Trophoblast cell (in vitro differentiated cells and primary cell): Measurements from ENCODE around the gene PPHLN1.
A peak's percentile ranks its signal among the peaks of the same experiment; 100 is the strongest.

Experiments
- DNase-seq, 2 donors: peaks; one replicate each; pipeline ENCODE4 v3.0.0-alpha.2; 2016
- H2AFZ ChIP-seq: 2 replicates; pipeline ENCODE4 v1.6.1; 2013; ENCODE audit warnings: low read length, moderate library complexity, mild to moderate bottlenecking; ENCODE audit not compliant: insufficient read depth, poor library complexity
- H2AK5ac ChIP-seq: 2 replicates; pipeline ENCODE4 v1.6.1; 2013; ENCODE audit warnings: mild to moderate bottlenecking, low read length
- H2BK120ac ChIP-seq: 2 replicates; pipeline ENCODE4 v1.6.1; 2013; ENCODE audit warnings: low read length, mild to moderate bottlenecking, moderate library complexity; ENCODE audit not compliant: insufficient read depth, poor library complexity
- H2BK12ac ChIP-seq: 2 replicates; pipeline ENCODE4 v1.6.1; 2013; ENCODE audit warnings: mild to moderate bottlenecking, low read length, moderate library complexity
- H2BK5ac ChIP-seq: 2 replicates; pipeline ENCODE4 v1.6.1; 2013; ENCODE audit warnings: low read length, low read depth, moderate library complexity, mild to moderate bottlenecking; ENCODE audit not compliant: poor library complexity
- H3K14ac ChIP-seq: 2 replicates; pipeline ENCODE4 v1.6.1; 2013; ENCODE audit warnings: mild to moderate bottlenecking, low read length
- H3K18ac ChIP-seq: 2 replicates; pipeline ENCODE4 v1.6.1; 2013; ENCODE audit warnings: mild to moderate bottlenecking, low read length
- H3K23ac ChIP-seq: 2 replicates; pipeline ENCODE4 v1.6.1; 2013; ENCODE audit warnings: low read length
- H3K27ac ChIP-seq: 2 replicates; pipeline ENCODE4 v1.5.1; 2013; ENCODE audit warnings: low read depth, mild to moderate bottlenecking, inconsistent platforms, low read length, moderate library complexity
- H3K27me3 ChIP-seq: 2 replicates; pipeline ENCODE4 v1.6.1; 2013; ENCODE audit warnings: inconsistent platforms, mild to moderate bottlenecking, low read length, moderate library complexity; ENCODE audit not compliant: insufficient read depth
- H3K36me3 ChIP-seq, 2 experiments: 1 replicate in 1 of 2; 2 replicates in 1 of 2; pipeline ENCODE4 v1.6.1; 2013; ENCODE audit warnings: low read length in 2 of 2, mild to moderate bottlenecking in 2 of 2, moderate library complexity in 1 of 2; ENCODE audit not compliant: insufficient read depth in 2 of 2, control insufficient read depth in 1 of 2
- H3K4ac ChIP-seq: 2 replicates; pipeline ENCODE4 v1.6.1; 2013; ENCODE audit warnings: low read depth, mild to moderate bottlenecking, low read length, moderate library complexity
- H3K4me1 ChIP-seq, 2 experiments: 1 replicate in 1 of 2; 2 replicates in 1 of 2; pipeline ENCODE4 v1.6.1; 2013; ENCODE audit warnings: low read length in 2 of 2, mild to moderate bottlenecking in 2 of 2, moderate library complexity in 1 of 2; ENCODE audit not compliant: insufficient read depth in 2 of 2, control insufficient read depth in 1 of 2
- H3K4me2 ChIP-seq: 2 replicates; pipeline ENCODE4 v1.6.1; 2013; ENCODE audit warnings: inconsistent platforms, mild to moderate bottlenecking, low read length, moderate library complexity
- H3K4me3 ChIP-seq: 2 replicates; pipeline ENCODE4 v1.5.1; 2013; ENCODE audit warnings: mild to moderate bottlenecking, low read depth, low read length, inconsistent platforms
- H3K79me1 ChIP-seq: one replicate; pipeline ENCODE4 v1.6.1; 2013; ENCODE audit warnings: low read length
- H3K79me2 ChIP-seq: 2 replicates; pipeline ENCODE4 v1.6.1; 2013; ENCODE audit warnings: low read length, mild to moderate bottlenecking; ENCODE audit not compliant: control insufficient read depth, insufficient read depth, poor library complexity
- H3K9ac ChIP-seq: 2 replicates; pipeline ENCODE4 v1.6.1; 2013; ENCODE audit warnings: mild to moderate bottlenecking, low read length
- H3K9me3 ChIP-seq: 2 replicates; pipeline ENCODE4 v1.6.1; 2013; ENCODE audit warnings: low read depth, mild to moderate bottlenecking, control low read depth, inconsistent platforms, low read length; ENCODE audit not compliant: insufficient read depth
- H4K12ac ChIP-seq: 2 replicates; pipeline ENCODE4 v1.6.1; 2013; ENCODE audit warnings: low read depth, mild to moderate bottlenecking, low read length, moderate library complexity
- H4K8ac ChIP-seq: 2 replicates; pipeline ENCODE4 v1.6.1; 2013; ENCODE audit warnings: low read depth, mild to moderate bottlenecking, low read length, moderate library complexity
- H4K91ac ChIP-seq: one replicate; pipeline ENCODE4 v1.6.1; 2013; ENCODE audit warnings: low read depth, mild to moderate bottlenecking, low read length, moderate library complexity
- WGBS: extraction: QIAGEN DNeasy Blood & Tissue Kit; methylation state at CpG from one replicate; pipeline ENCODE4 v1.1.7; 2013; ENCODE audit warnings: missing lambda C conversion rate; ENCODE audit not compliant: insufficient read length, insufficient coverage; ENCODE audit errors: extremely low coverage; 5-methylcytosine and 5-hydroxymethylcytosine counted together

The PPHLN1 gene

GRCh38 chr12:42426746-42427145 lies 100.8 kb downstream of the PPHLN1 start:
- no peak overlapping the region for H2AFZ ChIP-seq
- H3K36me3 ChIP-seq: peaks cover 0 to 2% of the 10 kb centered on the region in 2 experiments
- no peak overlapping the region for H3K9ac ChIP-seq
- no peak overlapping the region for H2BK12ac ChIP-seq
- DNase-seq: peak in 1 of 2 donors; percentile 14
- no peak overlapping the region for H3K4ac ChIP-seq
- H3K4me3 ChIP-seq: no peak overlapping the region
- no peak overlapping the region for H3K27ac ChIP-seq
- no CpG with 5 or more reads among the region's 6 CpGs for WGBS
- H3K27me3 ChIP-seq: no peaks in the 10 kb centered on the region
- no peak overlapping the region for H4K8ac ChIP-seq
- no peaks in the 10 kb centered on the region for H3K9me3 ChIP-seq
- H2BK120ac ChIP-seq: no peak overlapping the region
- no peaks in the 10 kb centered on the region for H3K79me1 ChIP-seq
- H4K12ac ChIP-seq: no peak overlapping the region
- H3K4me1 ChIP-seq: no peaks in the 10 kb centered on the region
- H3K79me2 ChIP-seq: no peaks in the 10 kb centered on the region
- H3K14ac ChIP-seq: no peak overlapping the region
- no peak overlapping the region for H4K91ac ChIP-seq
- H3K23ac ChIP-seq: no peak overlapping the region
- H2AK5ac ChIP-seq: no peak overlapping the region
- H2BK5ac ChIP-seq: no peak overlapping the region
- H3K4me2 ChIP-seq: no peak overlapping the region
- H3K18ac ChIP-seq: no peak overlapping the region

- H4K8ac ChIP-seq: no peak overlapping the region
These were observed 102.9 kb downstream of the PPHLN1 start for GRCh38 chr12:42428850-42429249.

GRCh38 chr12:42432517-42433140 lies 106.7 kb downstream of the PPHLN1 start:
- H2BK120ac ChIP-seq: no peak overlapping the region
- no peak overlapping the region for H3K18ac ChIP-seq
- no peaks in the 10 kb centered on the region for H3K79me1 ChIP-seq
- H2AFZ ChIP-seq: no peak overlapping the region
- no peaks in the 10 kb centered on the region for H3K9me3 ChIP-seq
- WGBS: no CpG with 5 or more reads among the region's 5 CpGs
- no peak overlapping the region for H2BK5ac ChIP-seq
- H3K4me3 ChIP-seq: no peak overlapping the region
- no peak overlapping the region for H2AK5ac ChIP-seq
- H3K79me2 ChIP-seq: no peaks in the 10 kb centered on the region
- H3K4ac ChIP-seq: no peak overlapping the region
- no peak overlapping the region for H2BK12ac ChIP-seq
- H3K14ac ChIP-seq: no peak overlapping the region
- DNase-seq: no peak
- H3K4me2 ChIP-seq: no peak overlapping the region
- no peak overlapping the region for H4K12ac ChIP-seq
- no peak overlapping the region for H3K9ac ChIP-seq
- no peak overlapping the region for H3K27ac ChIP-seq
- peaks cover 0 to 2% of the 10 kb centered on the region in 2 experiments for H3K36me3 ChIP-seq
- H4K91ac ChIP-seq: no peak overlapping the region
- no peaks in the 10 kb centered on the region for H3K27me3 ChIP-seq
- no peak overlapping the region for H4K8ac ChIP-seq
- H3K23ac ChIP-seq: no peak overlapping the region
- no peaks in the 10 kb centered on the region for H3K4me1 ChIP-seq

More at GRCh38 chr12:42428850-42429249, 102.9 kb downstream of the PPHLN1 start:
- Histone ChIP-seq H2BK5ac (no peak overlapping the region), H3K23ac (no peak overlapping the region), H3K4me2 (no peak overlapping the region), H3K36me3 (peaks cover 0 to 2% of the 10 kb centered on the region in 2 experiments), H4K91ac (no peak overlapping the region), H3K9ac (no peak overlapping the region), H3K79me2 (no peaks in the 10 kb centered on the region), H2BK12ac (no peak overlapping the region), H3K4me1 (no peaks in the 10 kb centered on the region), H3K79me1 (no peaks in the 10 kb centered on the region), H3K14ac (no peak overlapping the region), H3K27me3 (no peaks in the 10 kb centered on the region), H3K4ac (no peak overlapping the region), H3K4me3 (no peak overlapping the region), H2AK5ac (no peak overlapping the region), H4K12ac (no peak overlapping the region), H3K18ac (no peak overlapping the region), H2BK120ac (no peak overlapping the region), H3K27ac (no peak overlapping the region), H3K9me3 (no peaks in the 10 kb centered on the region), H2AFZ (no peak overlapping the region)
- DNase-seq: no peak
- WGBS: no CpG with 5 or more reads among the region's 2 CpGs

- Histone ChIP-seq H3K79me1 (no peaks in the 10 kb centered on the region), H2BK120ac (no peak overlapping the region), H3K14ac (no peak overlapping the region), H4K8ac (no peak overlapping the region), H3K9me3 (no peaks in the 10 kb centered on the region), H4K12ac (no peak overlapping the region), H3K4me1 (no peaks in the 10 kb centered on the region), H2AK5ac (no peak overlapping the region), H3K27me3 (no peaks in the 10 kb centered on the region), H3K4me3 (no peak overlapping the region), H3K23ac (no peak overlapping the region), H2BK12ac (no peak overlapping the region), H3K18ac (no peak overlapping the region), H2AFZ (no peak overlapping the region), H3K9ac (no peak overlapping the region), H3K27ac (no peak overlapping the region), H3K36me3 (peaks cover 3 to 4% of the 10 kb centered on the region in 2 experiments), H3K4ac (no peak overlapping the region), H4K91ac (no peak overlapping the region), H2BK5ac (no peak overlapping the region), H3K4me2 (no peak overlapping the region), H3K79me2 (no peaks in the 10 kb centered on the region)
- DNase-seq: no peak
- WGBS: no CpG with 5 or more reads among the region's 11 CpGs
These were observed 114.6 kb downstream of the PPHLN1 start for GRCh38 chr12:42440608-42441007.
